Transverse colon (tissue), 3 donors: ENCODE results near the gene WNK2.

Experiments
- CTCF ChIP-seq, 5 experiments: fragments of 200-600 bp in 3 of 5; fragments of 450-650 bp in 2 of 5; sonication (generic) in 3 of 5; IDR thresholded peaks; 1 replicate in 2 of 5; 2 replicates in 3 of 5; pipeline ENCODE4 v1.5.1; 2016 to 2017; ENCODE audit warnings: antibody characterized with exemption in 5 of 5, inconsistent platforms in 3 of 5, mild to moderate bottlenecking in 2 of 5, moderate library complexity in 1 of 5
- EP300 ChIP-seq: sonication (generic); formaldehyde crosslinking; IDR thresholded peaks from one replicate; pipeline ENCODE4 v1.6.1; 2017; ENCODE audit warnings: antibody characterized with exemption, low read depth
- POLR2A ChIP-seq: fragments of 450-650 bp; IDR thresholded peaks from one replicate; pipeline ENCODE4 v1.6.1; 2016; ENCODE audit warnings: antibody characterized with exemption, mild to moderate bottlenecking, moderate library complexity

- TF ChIP-seq CTCF (IDR thresholded peaks at IDR 0.05) (no peak), POLR2A (no peak), EP300 (no peak)
Observed at GRCh38 chr9:93298498-93299417, 114.8 kb downstream of the WNK2 start.
